ENCODE measurements around the gene MAP1LC3A. TPM values are rescaled to one million over a fixed set of nuclear protein-coding genes. Genes with fewer than 3 reads are reported as not detected.

Gene MAP1LC3A
- total RNA-seq, 1 donor from 2014 or later: 11.0 TPM

DNA sequence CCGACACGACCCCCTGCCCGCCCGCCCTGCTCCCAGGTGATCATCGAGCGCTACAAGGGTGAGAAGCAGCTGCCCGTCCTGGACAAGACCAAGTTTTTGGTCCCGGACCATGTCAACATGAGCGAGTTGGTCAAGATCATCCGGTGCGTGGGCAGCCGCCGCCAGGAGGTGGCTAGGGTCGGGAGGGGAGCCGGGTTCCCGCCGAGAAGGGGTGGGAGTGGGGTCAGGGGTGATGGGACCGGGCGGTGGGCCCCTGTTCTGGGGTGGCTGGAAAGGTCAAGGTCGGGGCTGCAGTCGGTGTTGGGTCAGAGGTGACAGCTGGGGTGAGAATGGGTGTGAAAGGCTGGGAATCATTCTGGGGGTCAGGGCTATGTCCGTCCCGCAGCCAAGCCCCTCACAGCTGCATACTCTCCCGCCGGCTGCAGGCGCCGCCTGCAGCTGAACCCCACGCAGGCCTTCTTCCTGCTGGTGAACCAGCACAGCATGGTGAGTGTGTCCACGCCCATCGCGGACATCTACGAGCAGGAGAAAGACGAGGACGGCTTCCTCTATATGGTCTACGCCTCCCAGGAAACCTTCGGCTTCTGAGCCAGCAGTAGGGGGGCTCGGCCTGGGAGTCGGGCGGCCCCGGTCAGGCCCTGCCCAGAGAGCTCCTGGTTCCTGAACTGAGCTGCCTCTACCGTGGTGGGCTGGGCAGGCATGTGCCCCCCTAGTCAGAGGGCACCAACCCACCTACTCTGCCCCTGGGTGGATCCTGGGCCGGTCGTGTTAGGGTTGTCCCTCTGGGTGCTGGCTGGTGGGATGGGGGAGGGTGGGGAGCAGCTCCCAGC is 1.0 kb downstream of the MAP1LC3A start:
- Histone ChIP-seq H3K4me3 (ENCODE audit: low read length in 3 of 3) (peak overlapping the region in 2 of 3 donors; percentile 29 to 38), H3K9me3 (ENCODE audit: control insufficient read depth in 3 of 3, low read length in 3 of 3) (no peaks in the 10 kb centered on the region), H3K27me3 (ENCODE audit: control insufficient read depth in 3 of 3, insufficient read depth in 3 of 3, low read length in 3 of 3) (no peaks in the 10 kb centered on the region), H3K36me3 (ENCODE audit: control insufficient read depth in 3 of 3, insufficient read depth in 3 of 3, low read length in 3 of 3) (peaks cover 0 to 2% (median 2%) of the 10 kb centered on the region in 3 donors), H3K9ac (ENCODE audit: low read depth in 1 of 3, low read length in 3 of 3) (no peak overlapping the region), H3K27ac (ENCODE audit: low read depth, low read length) (peak overlapping the region; percentile 51), H3K4me1 (ENCODE audit: control insufficient read depth in 3 of 3, insufficient read depth in 3 of 3, low read length in 3 of 3) (peaks cover 0 to 14% (median 10%) of the 10 kb centered on the region in 3 donors)

DNA sequence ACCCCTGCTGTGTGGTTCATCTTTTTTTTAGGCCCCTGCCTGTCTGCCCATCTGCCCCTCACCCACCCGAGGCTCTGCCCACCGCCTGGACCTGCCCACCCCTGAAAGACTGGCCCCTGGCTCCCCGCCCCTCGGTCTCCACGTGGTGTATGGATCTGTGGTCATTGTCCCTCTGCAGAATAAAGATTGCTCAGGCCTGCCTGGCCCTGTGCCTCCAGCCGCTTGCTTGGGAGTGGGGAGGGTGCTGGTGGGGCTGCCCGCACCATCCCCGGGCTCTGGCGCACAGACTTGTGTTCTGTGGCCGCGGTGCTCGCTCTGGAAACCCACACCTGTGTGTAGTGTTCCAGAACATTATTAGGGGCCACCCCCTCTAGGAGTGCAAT is 1.6 kb downstream of the MAP1LC3A start:
- H3K27me3 ChIP-seq (ENCODE audit: control insufficient read depth in 3 of 3, insufficient read depth in 3 of 3, low read length in 3 of 3): no peaks in the 10 kb centered on the region
- no peak overlapping the region for H3K9ac ChIP-seq (ENCODE audit: low read depth in 1 of 3, low read length in 3 of 3)
- no peaks in the 10 kb centered on the region for H3K9me3 ChIP-seq (ENCODE audit: control insufficient read depth in 3 of 3, low read length in 3 of 3)
- no peak overlapping the region for H3K27ac ChIP-seq (ENCODE audit: low read depth, low read length)
- H3K36me3 ChIP-seq (ENCODE audit: control insufficient read depth in 3 of 3, insufficient read depth in 3 of 3, low read length in 3 of 3): peaks cover 0 to 2% (median 2%) of the 10 kb centered on the region in 3 donors
- no peak overlapping the region for H3K4me3 ChIP-seq (ENCODE audit: low read length in 3 of 3)
- H3K4me1 ChIP-seq (ENCODE audit: control insufficient read depth in 3 of 3, insufficient read depth in 3 of 3, low read length in 3 of 3): peaks cover 0 to 20% (median 16%) of the 10 kb centered on the region in 3 donors

DNA sequence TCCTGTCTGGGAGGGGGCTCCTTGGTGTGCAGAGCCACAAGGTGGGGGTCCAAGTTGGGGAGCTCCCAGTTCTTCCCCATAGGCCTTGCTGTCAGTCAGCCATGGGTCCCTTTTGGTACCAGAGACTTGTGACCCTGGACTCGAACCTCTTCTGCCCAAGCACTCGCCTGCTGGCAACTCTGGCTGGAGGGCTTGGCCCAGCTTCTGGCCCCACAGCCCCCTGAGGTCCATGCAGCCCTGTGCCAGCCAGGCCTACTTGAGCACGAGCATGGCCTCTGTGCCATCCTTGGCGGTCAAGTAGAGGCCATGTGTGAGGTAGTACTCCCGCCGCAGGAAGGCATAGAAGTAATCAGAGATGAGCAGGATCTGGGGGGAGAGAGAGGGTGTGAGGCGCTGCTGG is 2.1 kb downstream of the MAP1LC3A start:
- H3K9ac ChIP-seq (ENCODE audit: low read depth in 1 of 3, low read length in 3 of 3): peak overlapping the region in 1 of 3 donors; percentile 25
- no peak overlapping the region for H3K4me3 ChIP-seq (ENCODE audit: low read length in 3 of 3)
- H3K36me3 ChIP-seq (ENCODE audit: control insufficient read depth in 3 of 3, insufficient read depth in 3 of 3, low read length in 3 of 3): peaks cover 0 to 2% (median 2%) of the 10 kb centered on the region in 3 donors
- no peaks in the 10 kb centered on the region for H3K27me3 ChIP-seq (ENCODE audit: control insufficient read depth in 3 of 3, insufficient read depth in 3 of 3, low read length in 3 of 3)
- H3K9me3 ChIP-seq (ENCODE audit: control insufficient read depth in 3 of 3, low read length in 3 of 3): no peaks in the 10 kb centered on the region
- H3K27ac ChIP-seq (ENCODE audit: low read depth, low read length): no peak overlapping the region
- peaks cover 0 to 20% (median 16%) of the 10 kb centered on the region in 3 donors for H3K4me1 ChIP-seq (ENCODE audit: control insufficient read depth in 3 of 3, insufficient read depth in 3 of 3, low read length in 3 of 3)

DNA sequence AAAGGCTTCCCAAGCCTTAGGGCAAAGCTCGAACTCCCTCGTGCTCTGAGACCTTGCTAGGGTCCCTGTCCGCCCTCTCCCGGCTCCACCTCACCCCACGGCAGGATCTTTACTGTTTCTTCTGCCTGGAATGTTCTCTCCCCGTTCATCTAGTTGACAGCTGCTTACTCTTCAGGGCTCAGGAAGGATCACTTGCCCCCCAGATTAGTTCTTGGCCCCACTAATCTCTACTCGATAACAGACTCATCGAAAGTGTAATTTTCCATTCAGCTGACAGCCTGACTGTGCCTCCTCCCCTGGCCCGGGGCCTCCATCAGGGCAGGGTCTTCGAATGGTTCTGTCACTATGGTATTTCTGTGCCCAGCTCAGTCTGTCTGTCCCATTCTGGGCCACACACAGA is 3.1 kb downstream of the MAP1LC3A start:
- Histone ChIP-seq H3K9ac (ENCODE audit: low read depth in 1 of 3, low read length in 3 of 3) (no peak overlapping the region), H3K27ac (ENCODE audit: low read depth, low read length) (no peak overlapping the region), H3K36me3 (ENCODE audit: control insufficient read depth in 3 of 3, insufficient read depth in 3 of 3, low read length in 3 of 3) (peaks cover 2 to 4% (median 4%) of the 10 kb centered on the region in 3 donors), H3K4me3 (ENCODE audit: low read length in 3 of 3) (no peak overlapping the region), H3K9me3 (ENCODE audit: control insufficient read depth in 3 of 3, low read length in 3 of 3) (no peaks in the 10 kb centered on the region), H3K4me1 (ENCODE audit: control insufficient read depth in 3 of 3, insufficient read depth in 3 of 3, low read length in 3 of 3) (peaks cover 0 to 20% (median 16%) of the 10 kb centered on the region in 3 donors), H3K27me3 (ENCODE audit: control insufficient read depth in 3 of 3, insufficient read depth in 3 of 3, low read length in 3 of 3) (no peaks in the 10 kb centered on the region)

- peaks cover 4 to 10% (median 6%) of the 10 kb centered on the region in 3 donors for H3K36me3 ChIP-seq (ENCODE audit: control insufficient read depth in 3 of 3, insufficient read depth in 3 of 3, low read length in 3 of 3)
- H3K4me1 ChIP-seq (ENCODE audit: control insufficient read depth in 3 of 3, insufficient read depth in 3 of 3, low read length in 3 of 3): peaks cover 0 to 17% (median 16%) of the 10 kb centered on the region in 3 donors
- H3K27me3 ChIP-seq (ENCODE audit: control insufficient read depth in 3 of 3, insufficient read depth in 3 of 3, low read length in 3 of 3): no peaks in the 10 kb centered on the region
- no peak overlapping the region for H3K27ac ChIP-seq (ENCODE audit: low read depth, low read length)
- no peak overlapping the region for H3K9ac ChIP-seq (ENCODE audit: low read depth in 1 of 3, low read length in 3 of 3)
- no peak overlapping the region for H3K4me3 ChIP-seq (ENCODE audit: low read length in 3 of 3)
- H3K9me3 ChIP-seq (ENCODE audit: control insufficient read depth in 3 of 3, low read length in 3 of 3): no peaks in the 10 kb centered on the region
These were observed 4.1 kb downstream of the MAP1LC3A start for GRCh38 chr20:34562641-34563040.

- Histone ChIP-seq H3K9ac (ENCODE audit: low read depth in 1 of 3, low read length in 3 of 3) (no peak overlapping the region), H3K36me3 (ENCODE audit: control insufficient read depth in 3 of 3, insufficient read depth in 3 of 3, low read length in 3 of 3) (peaks cover 4 to 16% (median 12%) of the 10 kb centered on the region in 3 donors), H3K9me3 (ENCODE audit: control insufficient read depth in 3 of 3, low read length in 3 of 3) (no peaks in the 10 kb centered on the region), H3K27ac (ENCODE audit: low read depth, low read length) (no peak overlapping the region), H3K27me3 (ENCODE audit: control insufficient read depth in 3 of 3, insufficient read depth in 3 of 3, low read length in 3 of 3) (no peaks in the 10 kb centered on the region), H3K4me3 (ENCODE audit: low read length in 3 of 3) (no peak overlapping the region), H3K4me1 (ENCODE audit: control insufficient read depth in 3 of 3, insufficient read depth in 3 of 3, low read length in 3 of 3) (peaks cover 0 to 10% (median 9%) of the 10 kb centered on the region in 3 donors)
These were observed 6.3 kb downstream of the MAP1LC3A start for GRCh38 chr20:34564833-34565232.

DNA sequence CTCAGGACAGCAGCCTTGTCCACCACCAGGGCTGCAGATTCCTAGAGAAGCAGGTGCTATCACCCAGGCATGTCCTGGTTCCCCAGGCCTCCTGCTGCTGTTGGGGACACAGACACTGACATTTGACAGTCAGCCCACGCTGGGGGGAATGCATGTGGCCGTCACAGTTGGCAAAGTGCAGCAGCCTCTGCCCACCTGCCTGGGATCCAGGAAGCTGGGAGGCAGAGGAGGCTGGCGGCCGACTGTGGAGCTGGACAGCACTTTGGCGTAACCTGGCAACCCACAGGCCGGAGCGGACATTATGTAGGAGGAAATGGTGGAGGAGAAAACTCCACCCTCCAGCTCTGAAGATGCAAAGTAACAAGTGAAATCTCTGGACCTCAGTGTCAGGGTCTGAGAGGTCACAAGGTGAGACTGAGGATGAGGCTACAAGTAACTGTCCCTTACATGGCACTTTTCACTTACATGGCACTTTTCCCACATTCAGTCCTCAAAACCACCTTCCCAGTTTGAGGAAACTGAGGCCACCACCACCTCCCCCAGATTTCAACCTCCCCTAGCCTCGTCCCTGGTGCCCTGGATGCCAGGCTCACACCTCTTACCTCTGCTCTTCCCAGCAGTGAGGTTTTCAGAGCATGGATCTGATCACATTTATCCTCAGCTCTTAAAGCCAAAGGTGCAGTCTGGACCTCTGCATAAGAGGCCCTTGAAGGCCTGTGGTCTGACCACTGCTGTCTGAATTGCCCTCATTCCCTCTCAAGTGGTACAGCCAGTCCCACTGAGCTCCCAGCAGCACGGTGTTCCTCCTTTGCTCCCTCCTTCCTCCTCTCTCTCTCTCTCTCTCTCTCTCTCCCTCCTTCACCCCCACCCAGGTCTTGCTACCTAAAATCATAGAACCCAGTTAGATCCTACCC is 8.7 kb downstream of the MAP1LC3A start:
- Histone ChIP-seq H3K27me3 (ENCODE audit: control insufficient read depth in 3 of 3, insufficient read depth in 3 of 3, low read length in 3 of 3) (no peaks in the 10 kb centered on the region), H3K9me3 (ENCODE audit: control insufficient read depth in 3 of 3, low read length in 3 of 3) (no peaks in the 10 kb centered on the region), H3K9ac (ENCODE audit: low read depth in 1 of 3, low read length in 3 of 3) (no peak overlapping the region), H3K4me3 (ENCODE audit: low read length in 3 of 3) (no peak overlapping the region), H3K36me3 (ENCODE audit: control insufficient read depth in 3 of 3, insufficient read depth in 3 of 3, low read length in 3 of 3) (peaks cover 13 to 30% (median 15%) of the 10 kb centered on the region in 3 donors), H3K4me1 (ENCODE audit: control insufficient read depth in 3 of 3, insufficient read depth in 3 of 3, low read length in 3 of 3) (peaks cover 0 to 10% (median 9%) of the 10 kb centered on the region in 3 donors), H3K27ac (ENCODE audit: low read depth, low read length) (no peak overlapping the region)

DNA sequence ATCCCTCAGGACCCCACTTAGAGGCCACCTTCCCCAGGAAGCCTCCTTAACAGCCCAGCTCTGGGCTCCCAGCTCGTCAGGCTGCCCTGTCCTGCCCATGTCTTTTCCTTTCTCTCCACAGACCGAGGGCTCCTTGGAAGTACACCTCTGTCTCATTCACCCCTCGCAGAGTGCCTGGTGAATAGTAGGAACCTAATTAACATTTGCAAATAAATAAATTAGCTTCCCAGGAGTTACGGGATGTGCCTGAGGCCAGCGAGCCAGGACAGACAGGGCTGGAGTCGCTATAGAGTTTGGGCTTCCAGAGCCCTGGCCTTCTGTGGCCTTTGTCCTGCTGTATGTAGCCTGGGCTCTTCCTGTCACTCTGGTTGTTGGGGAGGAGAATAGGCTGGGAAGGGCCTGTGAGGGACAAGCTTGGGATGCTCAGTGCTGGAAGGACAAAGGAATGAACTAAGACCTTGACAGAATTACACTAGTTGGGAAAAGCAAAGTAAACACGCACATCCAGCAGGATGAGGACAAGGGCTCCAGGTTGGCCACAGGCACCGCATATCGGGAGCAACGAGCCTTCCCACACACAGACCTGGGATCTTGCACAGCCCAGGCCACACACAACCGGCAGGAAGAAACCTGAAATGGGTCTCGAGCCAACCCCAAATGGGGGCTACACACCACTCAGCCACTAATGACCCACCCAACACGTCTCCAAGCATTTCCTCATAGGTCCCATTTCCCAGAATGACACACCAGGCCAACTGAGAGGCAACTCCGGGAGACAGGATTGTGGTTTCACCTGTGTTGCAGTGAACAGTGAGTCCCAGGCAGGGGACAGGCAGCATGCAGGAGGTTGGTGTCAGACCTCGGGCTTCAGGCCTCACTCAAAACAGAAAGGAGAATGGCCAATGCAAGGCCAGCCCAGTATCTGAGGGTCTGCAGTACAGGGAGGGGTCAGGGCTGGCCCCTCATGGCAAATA is 9.7 kb downstream of the MAP1LC3A start:
- Histone ChIP-seq H3K9me3 (ENCODE audit: control insufficient read depth in 3 of 3, low read length in 3 of 3) (no peaks in the 10 kb centered on the region), H3K27ac (ENCODE audit: low read depth, low read length) (no peak overlapping the region), H3K27me3 (ENCODE audit: control insufficient read depth in 3 of 3, insufficient read depth in 3 of 3, low read length in 3 of 3) (no peaks in the 10 kb centered on the region), H3K4me1 (ENCODE audit: control insufficient read depth in 3 of 3, insufficient read depth in 3 of 3, low read length in 3 of 3) (peaks cover 0 to 6% (median 6%) of the 10 kb centered on the region in 3 donors), H3K36me3 (ENCODE audit: control insufficient read depth in 3 of 3, insufficient read depth in 3 of 3, low read length in 3 of 3) (peaks cover 16 to 32% (median 19%) of the 10 kb centered on the region in 3 donors), H3K4me3 (ENCODE audit: low read length in 3 of 3) (no peak overlapping the region), H3K9ac (ENCODE audit: low read depth in 1 of 3, low read length in 3 of 3) (no peak overlapping the region)

- Histone ChIP-seq H3K36me3 (ENCODE audit: control insufficient read depth in 3 of 3, insufficient read depth in 3 of 3, low read length in 3 of 3) (peaks cover 25 to 41% (median 30%) of the 10 kb centered on the region in 3 donors), H3K27me3 (ENCODE audit: control insufficient read depth in 3 of 3, insufficient read depth in 3 of 3, low read length in 3 of 3) (no peaks in the 10 kb centered on the region), H3K9me3 (ENCODE audit: control insufficient read depth in 3 of 3, low read length in 3 of 3) (no peaks in the 10 kb centered on the region), H3K4me3 (ENCODE audit: low read length in 3 of 3) (no peak overlapping the region), H3K4me1 (ENCODE audit: control insufficient read depth in 3 of 3, insufficient read depth in 3 of 3, low read length in 3 of 3) (peaks cover 0 to 6% (median 4%) of the 10 kb centered on the region in 3 donors), H3K9ac (ENCODE audit: low read depth in 1 of 3, low read length in 3 of 3) (no peak overlapping the region), H3K27ac (ENCODE audit: low read depth, low read length) (no peak overlapping the region)
These were observed 11.1 kb downstream of the MAP1LC3A start for GRCh38 chr20:34569598-34569997.
